HG03521 (cell line): ENCODE results near the gene PERM1.
"Not testable (repeated sequence)": the region's sequence is repeated elsewhere in the genome, so short reads cannot be mapped to it uniquely, and the experiment has no call there.

ENCODE experiments used
- ATAC-seq: cut with Tn5 transposase; IDR thresholded peaks from one replicate; pipeline ENCODE4 v1.9.1; 2021; ENCODE audit warnings: mild to moderate bottlenecking, moderate library complexity; ENCODE audit not compliant: unreplicated experiment

The PERM1 gene

DNA sequence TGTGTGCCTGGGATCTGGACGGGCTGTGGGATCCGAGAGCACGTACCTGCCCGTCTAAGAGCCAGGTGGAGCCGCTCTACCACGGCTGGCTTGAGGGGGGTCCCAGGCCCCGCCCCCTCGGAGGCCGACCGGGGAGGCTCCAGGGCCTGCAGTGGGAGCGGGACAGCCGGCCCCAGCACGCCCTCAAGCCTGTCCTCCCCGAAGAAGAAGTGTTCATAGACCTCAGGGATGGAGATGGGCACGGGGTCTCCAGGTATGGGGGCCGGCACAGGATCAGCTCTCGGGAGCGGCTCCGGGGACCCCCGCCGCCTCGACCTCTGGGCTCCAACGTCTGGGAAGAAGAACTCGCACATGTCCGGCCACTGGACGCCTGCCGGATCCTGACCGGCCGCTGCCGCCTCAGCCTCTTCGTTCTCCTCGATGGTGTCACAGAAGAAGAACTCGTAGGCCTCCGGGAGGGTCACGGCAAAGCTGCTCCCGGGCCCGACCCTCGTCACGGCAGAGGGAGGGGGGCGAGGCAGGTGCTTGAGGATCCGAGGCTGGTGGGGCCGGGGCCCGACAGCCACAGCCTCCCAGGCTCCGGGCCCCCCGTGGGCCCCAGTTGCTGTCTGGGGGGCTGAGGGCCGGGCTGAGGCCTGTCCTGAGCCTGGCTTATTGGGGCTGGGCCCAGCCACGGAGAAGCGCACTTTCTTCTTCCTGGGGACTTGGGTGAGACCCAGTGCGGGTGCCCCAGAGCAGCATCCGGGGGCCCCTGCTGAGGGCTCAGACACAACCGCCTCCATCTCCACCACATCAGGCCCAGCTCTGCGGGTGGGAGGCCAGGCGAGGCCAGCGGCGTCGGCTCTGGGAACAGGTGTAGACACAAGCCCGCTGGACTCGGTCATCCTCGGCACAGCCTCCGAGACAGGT, 2.8 kb downstream of the PERM1 start:
- ATAC-seq, result no peak

DNA sequence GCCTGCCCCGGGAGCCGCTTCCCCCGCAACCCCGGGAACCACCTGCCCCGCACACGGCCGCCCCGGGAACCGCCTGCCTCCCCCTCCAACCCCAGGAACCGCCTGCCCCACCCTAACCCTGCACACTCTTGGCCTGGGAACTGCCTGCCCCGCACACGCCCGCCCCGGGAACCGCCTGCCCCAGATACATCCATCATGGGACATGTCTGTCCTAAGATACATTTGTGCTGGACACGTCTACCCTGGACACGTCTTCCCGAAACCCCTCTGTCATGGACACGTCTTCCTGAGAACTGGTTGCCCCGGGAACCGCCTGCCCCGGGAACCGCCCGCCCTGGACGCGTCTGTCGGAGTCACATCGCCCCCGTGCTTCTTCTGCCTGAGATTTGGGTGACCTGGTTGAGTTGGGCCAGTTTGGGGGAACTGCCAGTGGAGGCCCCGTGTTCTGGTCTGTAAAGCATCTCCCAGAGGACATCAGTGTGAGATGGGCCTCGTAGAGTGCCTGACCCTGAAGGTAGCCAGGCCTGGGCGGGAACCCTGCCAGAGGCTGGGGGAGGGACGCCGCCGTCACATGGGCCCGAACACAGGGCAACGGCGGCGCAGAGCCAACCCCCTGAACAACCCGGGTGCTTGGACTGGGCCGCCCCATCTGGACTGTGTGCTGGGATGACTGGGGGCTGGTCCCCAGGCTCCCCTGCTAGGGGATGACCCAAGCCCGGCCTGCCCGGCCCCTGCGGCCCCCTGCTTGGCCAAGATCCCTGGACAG, 3.6 kb downstream of the PERM1 start:
- ATAC-seq, result no peak

DNA sequence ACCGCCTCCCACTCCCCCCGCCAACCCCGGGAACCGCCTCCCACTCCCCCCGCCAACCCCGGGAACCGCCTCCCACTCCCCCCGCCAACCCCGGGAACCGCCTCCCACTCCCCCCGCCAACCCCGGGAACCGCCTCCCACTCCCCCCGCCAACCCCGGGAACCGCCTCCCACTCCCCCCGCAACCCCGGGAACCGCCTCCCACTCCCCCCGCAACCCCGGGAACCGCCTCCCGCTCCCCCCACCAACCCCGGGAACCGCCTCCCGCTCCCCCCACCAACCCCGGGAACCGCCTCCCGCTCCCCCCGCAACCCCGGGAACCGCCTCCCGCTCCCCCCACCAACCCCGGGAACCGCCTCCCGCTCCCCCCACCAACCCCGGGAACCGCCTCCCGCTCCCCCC, 5.1 kb downstream of the PERM1 start:
- ATAC-seq, result not testable (repeated sequence)

DNA sequence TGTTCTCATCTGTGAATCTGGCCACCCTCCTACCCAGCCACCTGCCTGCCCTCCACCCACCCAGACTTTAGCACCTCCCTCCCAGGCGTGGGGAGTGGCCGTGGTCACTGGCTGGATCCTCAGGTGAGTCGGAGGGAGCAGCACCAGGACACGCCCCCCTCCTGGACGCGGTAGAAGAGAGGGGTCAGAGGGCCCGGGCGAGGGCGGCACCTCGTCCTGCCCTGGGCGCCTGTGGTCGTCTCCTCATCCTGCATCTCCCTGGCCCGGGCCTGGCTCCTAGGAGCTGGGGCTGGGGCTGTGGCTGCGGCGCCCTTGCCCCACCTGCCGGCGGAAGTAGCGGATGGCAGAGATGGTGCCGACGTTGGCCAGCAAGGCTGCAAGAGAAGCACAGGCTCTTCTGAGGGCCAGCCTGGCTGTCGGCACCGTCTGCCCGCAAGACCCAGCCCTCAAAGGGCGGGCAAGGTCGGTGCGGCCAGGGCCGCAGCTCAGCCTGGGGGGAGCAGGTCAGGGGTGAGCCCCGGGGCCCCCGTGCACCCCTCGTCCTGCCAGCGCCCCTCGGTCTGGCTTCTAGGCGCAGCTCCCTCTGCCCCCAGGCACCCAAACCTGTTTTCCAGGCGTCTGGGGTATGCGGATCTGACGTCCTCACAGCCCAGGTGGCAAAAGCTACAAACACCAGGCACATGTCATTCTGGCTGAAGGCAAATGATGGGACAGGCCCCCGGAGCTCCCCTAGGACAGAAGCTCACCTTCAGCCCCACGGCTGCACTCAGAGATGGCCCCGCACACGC, 5.8 kb downstream of the PERM1 start:
- ATAC-seq, result no peak

GRCh38 chr1:975365-975764, 6.5 kb downstream of the PERM1 start:
- no peak for ATAC-seq

DNA sequence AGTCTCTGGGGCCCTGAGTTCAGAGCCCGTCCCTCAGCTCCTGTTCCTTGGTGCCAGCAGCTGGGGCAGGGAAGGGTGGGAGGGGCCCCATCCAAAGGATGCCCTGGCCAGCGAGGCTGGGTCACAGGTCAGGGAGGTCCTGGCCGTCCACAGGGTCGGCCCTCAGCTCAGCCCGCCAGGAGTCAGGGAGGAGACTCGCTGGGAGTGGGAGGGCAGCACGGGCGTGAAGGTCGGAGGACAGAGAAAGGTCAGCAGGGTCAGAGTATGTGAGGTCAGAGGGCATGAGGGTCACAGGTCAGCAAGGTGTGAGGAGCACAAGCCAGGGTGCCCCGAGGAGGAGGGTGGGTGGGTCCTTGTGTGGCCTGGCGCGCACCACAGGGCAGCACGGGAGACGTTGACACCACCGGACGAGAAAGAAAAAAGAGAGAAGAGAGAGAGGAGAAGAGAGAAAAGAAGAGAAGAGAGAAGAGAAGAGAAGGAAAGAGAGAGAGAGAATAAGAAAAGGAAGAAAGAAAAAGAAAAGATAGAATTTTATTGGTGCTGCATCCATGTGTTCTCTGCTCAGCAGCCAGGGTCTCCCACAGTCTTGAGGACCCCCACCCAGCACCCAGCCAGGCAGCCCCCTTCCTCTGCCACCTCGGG, 7.1 kb downstream of the PERM1 start:
- ATAC-seq, result no peak

- ATAC-seq, result no peak
These were observed 7.6 kb downstream of the PERM1 start for GRCh38 chr1:974293-974640.

GRCh38 chr1:973459-974292, 8.2 kb downstream of the PERM1 start:
- no peak for ATAC-seq

DNA sequence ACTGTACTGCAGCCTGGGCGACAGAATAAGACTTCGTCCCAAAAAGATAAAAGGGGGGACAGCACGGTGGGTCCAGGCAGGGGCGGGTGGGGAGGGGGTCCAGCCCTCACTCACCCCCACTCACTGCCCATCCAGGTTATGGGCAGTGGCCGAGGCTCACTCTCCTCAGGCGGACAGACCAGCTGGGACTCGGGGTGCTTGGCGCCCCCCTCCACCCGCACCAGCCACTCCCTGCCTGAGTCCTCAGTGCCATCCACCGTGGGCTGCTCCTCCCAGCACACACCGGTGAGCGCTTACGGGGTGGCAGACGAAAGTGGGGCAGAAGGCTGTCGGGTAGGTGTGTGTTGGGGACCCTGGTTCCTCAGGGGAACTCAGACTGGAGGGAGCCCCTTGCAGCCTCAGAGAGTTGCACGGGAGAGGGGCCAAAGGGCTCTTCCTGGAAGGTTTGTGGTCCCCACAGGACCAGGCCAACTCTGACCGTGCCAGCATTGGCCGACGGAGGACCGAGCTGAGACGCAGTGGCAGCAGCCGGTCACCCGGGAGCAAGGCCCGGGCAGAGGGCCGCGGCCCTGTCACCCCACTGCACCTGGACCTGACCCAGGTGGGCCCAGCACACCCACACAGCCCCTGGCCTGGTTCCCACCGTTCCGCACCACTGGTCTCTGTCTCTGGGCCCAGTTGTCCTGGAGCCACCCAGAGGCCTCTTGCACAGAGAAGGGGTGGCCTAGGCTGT, 9.0 kb downstream of the PERM1 start:
- ATAC-seq, result no peak

DNA sequence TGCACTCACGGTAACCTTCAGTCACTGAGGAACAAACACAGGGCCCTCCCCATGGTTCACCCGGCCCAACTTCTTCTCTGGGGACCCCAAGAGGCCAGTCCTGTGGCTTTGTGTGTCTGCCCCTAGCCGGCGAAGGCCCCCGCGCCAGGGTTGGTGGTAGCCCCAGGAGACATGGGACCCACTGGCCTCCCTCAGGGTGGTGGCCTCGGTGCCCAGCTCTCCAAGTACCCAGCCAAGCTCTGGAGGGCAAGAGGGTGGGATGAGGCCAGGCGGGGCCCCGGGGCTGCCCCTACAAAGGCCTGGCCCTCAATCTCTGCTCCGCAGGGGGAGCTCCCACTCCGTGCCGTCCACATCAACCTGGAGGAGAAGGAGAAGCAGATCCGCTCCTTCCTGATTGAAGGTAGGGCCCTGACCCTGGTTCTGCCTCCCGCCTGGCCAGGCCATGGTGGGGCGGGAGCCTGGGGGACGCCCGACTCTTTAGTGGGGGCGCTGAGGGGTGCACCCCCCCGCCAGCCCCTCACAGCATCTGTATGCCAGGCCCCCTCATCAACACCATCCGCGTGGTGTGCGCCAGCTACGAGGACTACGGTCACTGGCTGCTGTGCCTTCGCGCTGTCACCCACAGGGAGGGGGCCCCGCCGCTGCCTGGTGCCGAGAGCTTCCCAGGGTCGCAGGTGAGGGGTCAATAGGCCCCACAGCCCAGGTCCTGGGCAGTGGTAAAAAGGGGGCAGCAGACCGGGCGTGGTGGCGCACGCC, 10.0 kb downstream of the PERM1 start:
- no peak for ATAC-seq

DNA sequence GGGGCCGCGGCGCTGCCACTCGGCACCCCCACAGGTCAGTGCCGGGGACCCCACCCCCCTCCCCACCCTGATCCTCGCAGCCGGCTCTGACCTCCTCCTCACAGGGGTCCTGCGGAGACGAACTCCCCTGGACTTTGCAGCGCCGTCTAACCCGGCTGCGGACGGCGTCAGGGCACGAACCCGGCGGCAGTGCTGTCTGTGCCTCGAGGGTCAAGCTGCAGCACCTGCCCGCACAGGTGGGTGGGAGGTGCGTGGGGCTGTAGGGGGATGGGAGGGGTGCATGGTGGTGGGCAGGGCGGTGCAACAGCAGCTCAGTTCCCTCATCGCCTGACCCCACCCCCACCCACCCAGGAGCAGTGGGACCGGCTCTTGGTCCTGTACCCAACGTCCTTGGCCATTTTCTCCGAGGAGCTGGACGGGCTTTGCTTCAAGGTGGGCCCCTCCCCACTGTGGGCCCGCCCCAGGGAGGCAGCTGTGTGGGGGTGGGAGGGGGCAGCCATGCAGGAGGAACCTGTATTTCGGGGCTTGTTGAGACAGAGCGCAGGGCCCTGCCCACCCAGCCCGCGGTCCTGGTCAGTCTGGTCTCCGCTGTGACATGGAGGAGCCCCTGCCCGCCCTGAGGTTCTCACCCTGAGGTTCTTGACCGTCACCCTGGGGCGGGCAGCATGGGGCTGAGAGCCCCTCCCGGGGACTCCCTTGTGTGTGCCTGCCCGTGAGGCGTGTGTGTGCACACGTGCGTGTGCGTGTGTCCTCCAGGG, 10.7 kb downstream of the PERM1 start:
- ATAC-seq, result no peak

DNA sequence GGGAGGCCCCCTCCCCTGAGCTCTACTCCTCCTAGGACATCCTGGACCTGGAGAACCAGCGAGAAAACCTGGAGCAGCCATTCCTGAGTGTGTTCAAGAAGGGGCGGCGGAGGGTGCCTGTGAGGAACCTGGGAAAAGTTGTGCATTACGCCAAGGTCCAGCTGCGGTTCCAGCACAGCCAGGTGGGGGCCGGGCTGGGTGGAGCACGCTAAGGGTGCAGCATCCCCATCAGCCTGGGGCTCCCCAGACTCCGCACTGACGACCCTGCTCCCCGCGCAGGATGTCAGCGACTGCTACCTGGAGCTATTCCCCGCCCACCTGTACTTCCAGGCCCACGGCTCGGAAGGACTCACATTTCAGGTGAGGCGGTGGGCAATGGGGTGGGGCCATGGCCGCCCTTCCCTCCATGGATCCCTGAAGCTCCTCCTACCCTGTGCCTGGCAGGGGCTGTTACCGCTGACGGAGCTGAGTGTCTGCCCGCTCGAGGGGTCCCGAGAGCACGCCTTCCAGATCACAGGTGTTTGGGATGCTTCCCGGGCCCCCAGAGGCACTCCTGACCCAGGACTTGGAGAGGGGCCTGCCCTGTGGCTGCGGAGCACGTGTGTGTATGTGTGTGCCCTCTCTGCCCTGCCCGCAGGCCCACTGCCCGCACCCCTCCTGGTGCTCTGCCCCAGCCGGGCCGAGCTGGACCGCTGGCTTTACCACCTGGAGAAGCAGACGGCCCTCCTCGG, 11.5 kb downstream of the PERM1 start:
- ATAC-seq, result no peak

- ATAC-seq, result no peak
These were observed 12.5 kb downstream of the PERM1 start for GRCh38 chr1:969260-969855.

- no peak for ATAC-seq
These were observed 14.2 kb downstream of the PERM1 start for GRCh38 chr1:967466-968343.

GRCh38 chr1:966704-967300, 15.1 kb downstream of the PERM1 start:
- ATAC-seq, result peak; percentile 42
